ENCODE measurements around the gene SUFU. TPM values are rescaled to one million over a fixed set of nuclear protein-coding genes. Genes with fewer than 3 reads are reported as not detected.

The SUFU gene
- total RNA-seq, 2 experiments from 2014 or later: 13.1 to 13.4 TPM

GRCh38 chr10:102586858-102587257 is 83.1 kb downstream of the SUFU start:
- DNase-seq: no peak
- H3K27me3 Mint-ChIP-seq: no peaks in the 10 kb centered on the region
- no peaks in the 10 kb centered on the region for H3K36me3 Mint-ChIP-seq
- no peak overlapping the region for H3K27ac Mint-ChIP-seq
- POLR2A ChIA-PET: no interaction called here
- no peaks in the 10 kb centered on the region for H3K9me3 Mint-ChIP-seq
- no peak overlapping the region for H3K4me3 Mint-ChIP-seq
- peaks cover 5% of the 10 kb centered on the region for H3K4me1 Mint-ChIP-seq
- no peak for ATAC-seq (ENCODE audit: low read depth)

GRCh38 chr10:102588875-102589274 is 85.1 kb downstream of the SUFU start:
- DNase-seq (no peak), ATAC-seq (ENCODE audit: low read depth) (no peak)
- H3K36me3 Mint-ChIP-seq: no peaks in the 10 kb centered on the region
- no peak overlapping the region for H3K4me3 Mint-ChIP-seq
- peaks cover 3% of the 10 kb centered on the region for H3K4me1 Mint-ChIP-seq
- POLR2A ChIA-PET: no interaction called here
- H3K9me3 Mint-ChIP-seq: no peaks in the 10 kb centered on the region
- no peaks in the 10 kb centered on the region for H3K27me3 Mint-ChIP-seq
- no peak overlapping the region for H3K27ac Mint-ChIP-seq

- H3K27ac Mint-ChIP-seq: no peak overlapping the region
- DNase-seq (no peak), ATAC-seq (ENCODE audit: low read depth) (no peak)
- no peaks in the 10 kb centered on the region for H3K36me3 Mint-ChIP-seq
- H3K4me3 Mint-ChIP-seq: no peak overlapping the region
- no peaks in the 10 kb centered on the region for H3K9me3 Mint-ChIP-seq
- H3K27me3 Mint-ChIP-seq: no peaks in the 10 kb centered on the region
- peaks cover 5% of the 10 kb centered on the region for H3K4me1 Mint-ChIP-seq
- POLR2A ChIA-PET: no interaction called here
These were observed 89.5 kb downstream of the SUFU start for GRCh38 chr10:102593074-102593803.

GRCh38 chr10:102593804-102594079 is 90.0 kb downstream of the SUFU start:
- POLR2A ChIA-PET: no interaction called here
- DNase-seq (no peak), ATAC-seq (ENCODE audit: low read depth) (no peak)
- Mint-ChIP-seq H3K36me3 (peaks cover 1% of the 10 kb centered on the region), H3K4me1 (peaks cover 6% of the 10 kb centered on the region), H3K27me3 (no peaks in the 10 kb centered on the region), H3K27ac (no peak overlapping the region), H3K4me3 (no peak overlapping the region), H3K9me3 (no peaks in the 10 kb centered on the region)

- POLR2A ChIA-PET: no interaction called here
- Mint-ChIP-seq H3K9me3 (no peaks in the 10 kb centered on the region), H3K36me3 (peaks cover 1% of the 10 kb centered on the region), H3K27me3 (no peaks in the 10 kb centered on the region), H3K27ac (no peak overlapping the region), H3K4me3 (no peak overlapping the region), H3K4me1 (peaks cover 6% of the 10 kb centered on the region)
- no peak for ATAC-seq (ENCODE audit: low read depth)
- no peak for DNase-seq
These were observed 91.5 kb downstream of the SUFU start for GRCh38 chr10:102595293-102595692.

GRCh38 chr10:102595897-102596296 is 92.1 kb downstream of the SUFU start:
- no peak overlapping the region for H3K27ac Mint-ChIP-seq
- ATAC-seq (ENCODE audit: low read depth) (no peak), DNase-seq (no peak)
- peaks cover 1% of the 10 kb centered on the region for H3K36me3 Mint-ChIP-seq
- POLR2A ChIA-PET: interaction anchor here (0.6 kb wide), 1 partner anchor 15 kb away, joined by 4 read pairs; no protein-coding TSS in a partner anchor
- no peaks in the 10 kb centered on the region for H3K27me3 Mint-ChIP-seq
- no peaks in the 10 kb centered on the region for H3K9me3 Mint-ChIP-seq
- H3K4me3 Mint-ChIP-seq: no peak overlapping the region
- peaks cover 6% of the 10 kb centered on the region for H3K4me1 Mint-ChIP-seq

GRCh38 chr10:102596506-102596971 is 92.8 kb downstream of the SUFU start:
- peaks cover 6% of the 10 kb centered on the region for H3K4me1 Mint-ChIP-seq
- DNase-seq (no peak), ATAC-seq (ENCODE audit: low read depth) (peak; percentile 60)
- POLR2A ChIA-PET: no interaction called here
- no peaks in the 10 kb centered on the region for H3K9me3 Mint-ChIP-seq
- H3K4me3 Mint-ChIP-seq: no peak overlapping the region
- no peaks in the 10 kb centered on the region for H3K27me3 Mint-ChIP-seq
- no peak overlapping the region for H3K27ac Mint-ChIP-seq
- H3K36me3 Mint-ChIP-seq: peaks cover 1% of the 10 kb centered on the region

GRCh38 chr10:102597131-102597991 is 93.6 kb downstream of the SUFU start:
- Mint-ChIP-seq H3K9me3 (no peaks in the 10 kb centered on the region), H3K4me1 (peaks cover 3% of the 10 kb centered on the region), H3K36me3 (peaks cover 1% of the 10 kb centered on the region), H3K27me3 (no peaks in the 10 kb centered on the region), H3K27ac (no peak overlapping the region), H3K4me3 (no peak overlapping the region)
- DNase-seq: no peak
- POLR2A ChIA-PET: no interaction called here
- ATAC-seq (ENCODE audit: low read depth): no peak

GRCh38 chr10:102598243-102598642 is 94.5 kb downstream of the SUFU start:
- DNase-seq: no peak
- Mint-ChIP-seq H3K27ac (no peak overlapping the region), H3K27me3 (no peaks in the 10 kb centered on the region), H3K4me3 (no peak overlapping the region), H3K36me3 (peaks cover 1% of the 10 kb centered on the region), H3K4me1 (peaks cover 3% of the 10 kb centered on the region), H3K9me3 (no peaks in the 10 kb centered on the region)
- no peak for ATAC-seq (ENCODE audit: low read depth)
- POLR2A ChIA-PET: interaction anchor here (0.6 kb wide), 1 partner anchor 145 kb away, joined by 6 read pairs; no protein-coding TSS in a partner anchor

- POLR2A ChIA-PET: no interaction called here
These were observed 96.0 kb downstream of the SUFU start for GRCh38 chr10:102599565-102600327.

GRCh38 chr10:102600816-102601215 is 97.0 kb downstream of the SUFU start:
- Mint-ChIP-seq H3K27me3 (no peaks in the 10 kb centered on the region), H3K4me3 (no peak overlapping the region), H3K36me3 (peaks cover 4% of the 10 kb centered on the region), H3K4me1 (peaks cover 6% of the 10 kb centered on the region), H3K9me3 (no peaks in the 10 kb centered on the region), H3K27ac (no peak overlapping the region)
- no peak for DNase-seq
- ATAC-seq (ENCODE audit: low read depth): no peak
- POLR2A ChIA-PET: no interaction called here

More at GRCh38 chr10:102599565-102600327, 96.0 kb downstream of the SUFU start:
- Mint-ChIP-seq H3K4me1 (peaks cover 7% of the 10 kb centered on the region), H3K36me3 (peaks cover 4% of the 10 kb centered on the region), H3K27me3 (no peaks in the 10 kb centered on the region), H3K27ac (no peak overlapping the region), H3K4me3 (no peak overlapping the region), H3K9me3 (no peaks in the 10 kb centered on the region)
- ATAC-seq (ENCODE audit: low read depth): no peak
- no peak for DNase-seq

GRCh38 chr10:102601639-102602038 is 97.9 kb downstream of the SUFU start:
- peaks cover 5% of the 10 kb centered on the region for H3K4me1 Mint-ChIP-seq
- POLR2A ChIA-PET: no interaction called here
- no peak overlapping the region for H3K27ac Mint-ChIP-seq
- no peaks in the 10 kb centered on the region for H3K27me3 Mint-ChIP-seq
- no peak overlapping the region for H3K4me3 Mint-ChIP-seq
- no peaks in the 10 kb centered on the region for H3K9me3 Mint-ChIP-seq
- ATAC-seq (ENCODE audit: low read depth): no peak
- peaks cover 4% of the 10 kb centered on the region for H3K36me3 Mint-ChIP-seq
- DNase-seq: no peak

GRCh38 chr10:102602272-102603045 is 98.7 kb downstream of the SUFU start:
- H3K9me3 Mint-ChIP-seq: no peaks in the 10 kb centered on the region
- no peak overlapping the region for H3K27ac Mint-ChIP-seq
- POLR2A ChIA-PET: no interaction called here
- H3K36me3 Mint-ChIP-seq: peaks cover 4% of the 10 kb centered on the region
- no peak overlapping the region for H3K4me3 Mint-ChIP-seq
- H3K27me3 Mint-ChIP-seq: no peaks in the 10 kb centered on the region
- H3K4me1 Mint-ChIP-seq: peaks cover 5% of the 10 kb centered on the region
- no peak for DNase-seq
- ATAC-seq (ENCODE audit: low read depth): no peak

All from activated naive CD8-positive, alpha-beta T cell treated with anti-CD3 and anti-CD28 coated beads, Interleukin-2, amount 10 ng/mL, durations not matched to agents 7 days and 5 days (primary cell).